H1 (cell line): ENCODE data around the gene PUSL1. TPM values are rescaled to one million over a fixed set of nuclear protein-coding genes. Genes with fewer than 3 reads are reported as not detected.

Source experiments
- CTCF ChIA-PET: fragments of 300-600 bp; sonication (Branson Sonifier 250); formaldehyde crosslinking; loops from one replicate; lab custom pipeline; 2021; ENCODE audit not compliant: partially characterized antibody; lab: Charles Lee
- POLR2A ChIA-PET: fragments of 300-600 bp; sonication (Branson Sonifier 250); formaldehyde crosslinking; loops from one replicate; lab custom pipeline; 2021; ENCODE audit warnings: inconsistent platforms; ENCODE audit not compliant: partially characterized antibody; lab: Charles Lee
- DNase-seq, 2 experiments: peaks; one replicate each; pipeline versions ENCODE4 v3.0.0 to v3.0.0-alpha.2; 2010 to 2022; ENCODE audit warnings: low spot score in 2 of 2, low read depth in 1 of 2, mixed read lengths in 1 of 2
- FAIRE-seq: peaks from 2 replicates; lab custom pipeline; 2011; peaks lifted over from hg19 to GRCh38; lab: Jason Lieb, UNC
- H2AFZ ChIP-seq: 2 replicates; pipeline ENCODE4 v1.8.1; 2012; ENCODE audit warnings: low read length, inconsistent platforms
- H2AK5ac ChIP-seq: 2 replicates; pipeline ENCODE4 v1.6.1; 2013; ENCODE audit warnings: low read depth, low read length
- H2BK120ac ChIP-seq: replicated peaks from 2 replicates; pipeline ENCODE3; 2013; ENCODE audit warnings: low read depth, low read length, inconsistent platforms
- H2BK12ac ChIP-seq: 2 replicates; pipeline ENCODE4 v1.6.1; 2013; ENCODE audit warnings: low read depth, low read length
- H2BK15ac ChIP-seq: 2 replicates; pipeline ENCODE4 v1.6.1; 2013; ENCODE audit warnings: low read length
- H2BK20ac ChIP-seq: 2 replicates; pipeline ENCODE4 v1.6.1; 2013; ENCODE audit warnings: low read length
- H2BK5ac ChIP-seq: 2 replicates; pipeline ENCODE4 v1.6.1; 2013; ENCODE audit warnings: low read depth, low read length
- H3K14ac ChIP-seq: 2 replicates; pipeline ENCODE4 v1.6.1; 2013; ENCODE audit warnings: inconsistent platforms; ENCODE audit not compliant: insufficient read length
- H3K18ac ChIP-seq: 2 replicates; pipeline ENCODE4 v1.6.1; 2013; ENCODE audit warnings: low read length; ENCODE audit errors: extremely low read depth
- H3K23ac ChIP-seq: 2 replicates; pipeline ENCODE4 v1.6.1; 2013; ENCODE audit warnings: inconsistent platforms; ENCODE audit not compliant: insufficient read length
- H3K23me2 ChIP-seq: 2 replicates; pipeline ENCODE4 v1.6.1; 2013; ENCODE audit warnings: low read depth, low read length
- H3K27ac ChIP-seq: 2 replicates; pipeline ENCODE4 v1.6.1; 2011; ENCODE audit warnings: low read depth, low read length, inconsistent platforms
- H3K27me3 ChIP-seq, 4 experiments: replicated peaks in 1 of 4; 1 replicate in 1 of 4; 2 replicates in 3 of 4; pipeline versions ENCODE4 v1.6.1 to v1.8.1; 2011 to 2013; ENCODE audit warnings: low read length in 3 of 4, mild to moderate bottlenecking in 3 of 4, inconsistent platforms in 2 of 4, mixed read lengths in 2 of 4, moderate library complexity in 1 of 4; ENCODE audit not compliant: control insufficient read depth in 3 of 4, insufficient read depth in 3 of 4; ENCODE audit errors: extremely low read depth in 1 of 4
- H3K36me3 ChIP-seq, 4 experiments: 2 replicates each; pipeline versions ENCODE4 v1.6.1 to v1.8.1; 2011 to 2013; ENCODE audit warnings: mild to moderate bottlenecking in 4 of 4, low read length in 3 of 4, moderate library complexity in 2 of 4, control low read depth in 1 of 4, inconsistent platforms in 1 of 4; ENCODE audit not compliant: insufficient read depth in 4 of 4, control insufficient read depth in 2 of 4
- H3K4ac ChIP-seq: replicated peaks from 2 replicates; pipeline ENCODE3; 2013; ENCODE audit warnings: low read length, low read depth, mixed read lengths, inconsistent platforms; ENCODE audit not compliant: insufficient read length
- H3K4me1 ChIP-seq, 4 experiments: replicated peaks in 1 of 4; 1 replicate in 1 of 4; 2 replicates in 3 of 4; pipeline versions ENCODE4 v1.6.1 to v1.8.1; 2011 to 2013; ENCODE audit warnings: low read length in 3 of 4, inconsistent platforms in 2 of 4, mixed read lengths in 1 of 4; ENCODE audit not compliant: insufficient read depth in 4 of 4, control insufficient read depth in 3 of 4
- H3K4me2 ChIP-seq, 2 experiments: 2 replicates each; pipeline versions ENCODE4 v1.6.1 to v1.8.1; 2011 to 2013; ENCODE audit warnings: low read depth in 2 of 2, low read length in 2 of 2, control low read depth in 1 of 2, inconsistent platforms in 1 of 2, mild to moderate bottlenecking in 1 of 2; ENCODE audit not compliant: insufficient read depth in 1 of 2
- H3K4me3 ChIP-seq, 4 experiments: fragments of 200-600, 300-600 bp in 1 of 4; sonication (generic), shearing (Covaris generic), sonication (Bioruptor Twin) in 1 of 4; 2 replicates each; pipeline versions ENCODE4 v1.5.1 to v1.8.1; 2011 to 2016; ENCODE audit warnings: low read length in 4 of 4, low read depth in 3 of 4, control low read depth in 2 of 4, inconsistent platforms in 2 of 4, mild to moderate bottlenecking in 2 of 4, mixed read lengths in 1 of 4, moderate library complexity in 1 of 4; ENCODE audit not compliant: insufficient read depth in 2 of 4; ENCODE audit errors: extremely low read depth in 1 of 4
- H3K56ac ChIP-seq: replicated peaks from 2 replicates; pipeline ENCODE3; 2013; ENCODE audit warnings: low read depth, mild to moderate bottlenecking, mixed read lengths, low read length, inconsistent platforms; ENCODE audit not compliant: insufficient read length
- H3K79me1 ChIP-seq: 2 replicates; pipeline ENCODE4 v1.6.1; 2013; ENCODE audit warnings: low read depth, low read length, control low read depth
- H3K79me2 ChIP-seq, 2 experiments: 2 replicates each; pipeline versions ENCODE4 v1.6.1 to v1.8.1; 2012 to 2013; ENCODE audit warnings: low read length in 2 of 2, mild to moderate bottlenecking in 2 of 2, inconsistent platforms in 1 of 2; ENCODE audit not compliant: insufficient read depth in 2 of 2, control insufficient read depth in 1 of 2
- H3K9ac ChIP-seq, 4 experiments: replicated peaks in 1 of 4; 1 replicate in 1 of 4; 2 replicates in 3 of 4; pipeline versions ENCODE4 v1.6.1 to v1.8.1; 2011 to 2013; ENCODE audit warnings: low read depth in 3 of 4, low read length in 3 of 4, control low read depth in 2 of 4, mild to moderate bottlenecking in 2 of 4, moderate library complexity in 2 of 4, inconsistent platforms in 1 of 4; ENCODE audit errors: extremely low read depth in 1 of 4
- H3K9me3 ChIP-seq, 2 experiments: 2 replicates each; pipeline versions ENCODE4 v1.6.1 to v1.8.1; 2012 to 2013; ENCODE audit warnings: mild to moderate bottlenecking in 2 of 2, moderate library complexity in 2 of 2, control low read depth in 1 of 2, inconsistent platforms in 1 of 2, low read depth in 1 of 2, low read length in 1 of 2, mixed read lengths in 1 of 2; ENCODE audit not compliant: insufficient read depth in 2 of 2
- H4K20me1 ChIP-seq, 2 experiments: replicated peaks in 1 of 2; 2 replicates each; pipeline versions ENCODE3 to v1.8.1; 2011 to 2013; ENCODE audit warnings: inconsistent platforms in 2 of 2, low read length in 2 of 2, mild to moderate bottlenecking in 1 of 2; ENCODE audit not compliant: insufficient read depth in 2 of 2, control insufficient read depth in 1 of 2
- H4K5ac ChIP-seq: 2 replicates; pipeline ENCODE4 v1.6.1; 2013; ENCODE audit warnings: low read length, low read depth, mixed read lengths, inconsistent platforms; ENCODE audit not compliant: insufficient read length
- H4K8ac ChIP-seq: 2 replicates; pipeline ENCODE4 v1.8.0; 2013; ENCODE audit warnings: mild to moderate bottlenecking, moderate library complexity, low read length, inconsistent platforms; ENCODE audit not compliant: insufficient read depth; ENCODE audit errors: extremely low read depth
- H4K91ac ChIP-seq: replicated peaks from 2 replicates; pipeline ENCODE3; 2013; ENCODE audit warnings: low read length, mixed read lengths, inconsistent platforms; ENCODE audit not compliant: insufficient read length
- CEBPB ChIP-seq: IDR thresholded peaks from 2 replicates; pipeline ENCODE4 v1.6.1; 2012; ENCODE audit warnings: low read depth, low read length
- E2F6 ChIP-seq: IDR thresholded peaks from 2 replicates; pipeline ENCODE4 v1.6.1; 2012; ENCODE audit warnings: inconsistent platforms
- FOSL1 ChIP-seq: IDR thresholded peaks from 2 replicates; pipeline ENCODE4 v1.6.1; 2011; ENCODE audit warnings: mild to moderate bottlenecking, low read depth, low read length, moderate library complexity; ENCODE audit not compliant: insufficient read depth
- POLR2A ChIP-seq, 2 experiments: IDR thresholded peaks; 1 replicate in 1 of 2; 2 replicates in 1 of 2; pipeline ENCODE4 v1.6.1; 2011; ENCODE audit warnings: low read depth in 2 of 2, low read length in 2 of 2, mild to moderate bottlenecking in 2 of 2; ENCODE audit errors: control extremely low read depth in 1 of 2
- SP4 ChIP-seq: IDR thresholded peaks from 2 replicates; pipeline ENCODE4 v1.6.1; 2012; ENCODE audit warnings: low read length, inconsistent platforms
- TBP ChIP-seq: IDR thresholded peaks from 2 replicates; pipeline ENCODE4 v1.6.1; 2011; ENCODE audit warnings: low read depth, low read length, improper control_type of control experiment
- TCF12 ChIP-seq: IDR thresholded peaks from 2 replicates; pipeline ENCODE4 v1.6.1; 2011; ENCODE audit warnings: low read depth, mild to moderate bottlenecking, low read length
- WGBS, 2 experiments: shearing (Covaris generic) in 1 of 2; methylation state at CpG; one replicate each; pipeline versions ENCODE4 v1.1.6 to v1.1.7; 2013 to 2015; ENCODE audit warnings: low lambda C conversion rate in 2 of 2, mixed read lengths in 2 of 2, inconsistent platforms in 1 of 2, low coverage in 1 of 2, missing lambda C conversion rate in 1 of 2; ENCODE audit not compliant: insufficient replicate concordance in 2 of 2, insufficient coverage in 1 of 2, insufficient read length in 1 of 2; ENCODE audit errors: extremely low coverage in 1 of 2, missing lambda C conversion rate in 1 of 2; 5-methylcytosine and 5-hydroxymethylcytosine counted together
- polyA plus RNA-seq, 7 experiments: library from polyadenylated mRNA; depleted of rRNA in 3 of 7; stranded (reverse) in 5 of 7; unstranded in 2 of 7; fragments of >200 nt in 5 of 7; fragments of 200-250 nt in 2 of 7; gene quantifications; 1 replicate in 5 of 7; 2 replicates in 1 of 7; 4 replicates in 1 of 7; pipeline versions ENCODE4 v1.2.1 to v1.2.3, GENCODE V29; 2011 to 2013; ENCODE audit warnings: missing spikeins in 2 of 7, mixed read lengths in 2 of 7
- total RNA-seq: library from RNA; stranded (reverse); fragmentation: NEBNext Ultra II Directional; extraction: Animal tissue kit (Norgen Biotek cat#: 25700); gene quantifications from 2 replicates; pipeline ENCODE4 v1.2.1, GENCODE V29; 2021
- TF ChIP-seq, protein P1 (sequence below), 3 experiments: IDR thresholded peaks; 1 replicate in 2 of 3; 2 replicates in 1 of 3; pipeline versions ENCODE4 v1.5.1 to v1.6.1; 2011; ENCODE audit warnings: low read length in 3 of 3, mild to moderate bottlenecking in 3 of 3, inconsistent platforms in 2 of 3, low read depth in 1 of 3, moderate library complexity in 1 of 3; ENCODE audit not compliant: insufficient read depth in 1 of 3; ENCODE audit errors: control extremely low read depth in 1 of 3

Gene PUSL1
- total and polyA plus RNA-seq, 2 of the 8 experiments (the other 6 are each of a cell fraction or from before 2014, with no cell fraction given): 38.8 to 87.4 TPM

GRCh38 chr1:1335792-1336248, 27.4 kb downstream of the PUSL1 start:
- H3K79me2 ChIP-seq: no peaks in the 10 kb centered on the region
- H3K4ac ChIP-seq: no peak overlapping the region
- H4K8ac ChIP-seq: no peak overlapping the region
- no peak overlapping the region for H2BK20ac ChIP-seq
- no peaks in the 10 kb centered on the region; a peak in 2 of 7 replicates for H3K4me1 ChIP-seq
- no peak overlapping the region for H3K27ac ChIP-seq
- CTCF ChIA-PET: interaction anchor here (1.3 to 3.2 kb wide), 3 partner anchors 8 to 35 kb away, joined by 3 to 13 read pairs (median 3); partner anchors contain the start of gene DVL1
- no peak for DNase-seq
- no peaks in the 10 kb centered on the region; the same call in 1 of the 2 replicates for H3K23me2 ChIP-seq
- peaks cover 2 to 32% (median 8%) of the 10 kb centered on the region in 4 experiments; a peak in 7 of 8 replicates for H3K36me3 ChIP-seq
- FAIRE-seq: no peak
- WGBS, 2 experiments: 92% methylated on average over 7 of the region's 21 CpGs; no CpG with 5 or more reads in 1 of the 2 experiments
- no peaks in the 10 kb centered on the region; a peak in 1 of 7 replicates for H3K27me3 ChIP-seq
- no peak overlapping the region for H3K4me3 ChIP-seq
- no peak overlapping the region for H3K4me2 ChIP-seq
- TF ChIP-seq FOSL1 (no peak), TCF12 (no peak), TBP (no peak), E2F6 (no peak), POLR2A (IDR thresholded peaks at IDR 0.05; ENCODE audit: control extremely low read depth in 1 of 2, low read depth in 2 of 2, low read length in 2 of 2) (no peak), CEBPB (no peak), SP4 (no peak)
- TF ChIP-seq, protein P1, sequence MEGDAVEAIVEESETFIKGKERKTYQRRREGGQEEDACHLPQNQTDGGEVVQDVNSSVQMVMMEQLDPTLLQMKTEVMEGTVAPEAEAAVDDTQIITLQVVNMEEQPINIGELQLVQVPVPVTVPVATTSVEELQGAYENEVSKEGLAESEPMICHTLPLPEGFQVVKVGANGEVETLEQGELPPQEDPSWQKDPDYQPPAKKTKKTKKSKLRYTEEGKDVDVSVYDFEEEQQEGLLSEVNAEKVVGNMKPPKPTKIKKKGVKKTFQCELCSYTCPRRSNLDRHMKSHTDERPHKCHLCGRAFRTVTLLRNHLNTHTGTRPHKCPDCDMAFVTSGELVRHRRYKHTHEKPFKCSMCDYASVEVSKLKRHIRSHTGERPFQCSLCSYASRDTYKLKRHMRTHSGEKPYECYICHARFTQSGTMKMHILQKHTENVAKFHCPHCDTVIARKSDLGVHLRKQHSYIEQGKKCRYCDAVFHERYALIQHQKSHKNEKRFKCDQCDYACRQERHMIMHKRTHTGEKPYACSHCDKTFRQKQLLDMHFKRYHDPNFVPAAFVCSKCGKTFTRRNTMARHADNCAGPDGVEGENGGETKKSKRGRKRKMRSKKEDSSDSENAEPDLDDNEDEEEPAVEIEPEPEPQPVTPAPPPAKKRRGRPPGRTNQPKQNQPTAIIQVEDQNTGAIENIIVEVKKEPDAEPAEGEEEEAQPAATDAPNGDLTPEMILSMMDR (IDR thresholded peaks at IDR 0.05; ENCODE audit: control extremely low read depth in 1 of 3, insufficient read depth in 1 of 3, low read depth in 1 of 3, low read length in 3 of 3): no peak
- H3K56ac ChIP-seq: no peak overlapping the region
- no peak overlapping the region for H4K91ac ChIP-seq
- POLR2A ChIA-PET: interaction anchor here (0.8 to 9.0 kb wide), 9 partner anchors 9 to 83 kb away, joined by 3 to 134 read pairs (median 7); partner anchors contain the start of gene DVL1
- no peak overlapping the region for H2AFZ ChIP-seq
- no peak overlapping the region for H3K18ac ChIP-seq
- H3K14ac ChIP-seq: no peak overlapping the region
- no peak overlapping the region for H2BK12ac ChIP-seq
- no peak overlapping the region for H2BK120ac ChIP-seq
- H2BK5ac ChIP-seq: no peak overlapping the region
- H2BK15ac ChIP-seq: no peak overlapping the region
- H3K79me1 ChIP-seq: peaks cover 6% of the 10 kb centered on the region; the same call in 1 of the 2 replicates
- H3K23ac ChIP-seq: no peak overlapping the region
- peaks cover 11 to 30% of the 10 kb centered on the region in 2 experiments for H4K20me1 ChIP-seq
- no peak overlapping the region for H2AK5ac ChIP-seq
- peaks cover 0 to 2% of the 10 kb centered on the region in 2 experiments; a peak in 1 of 4 replicates for H3K9me3 ChIP-seq
- H3K9ac ChIP-seq: no peak overlapping the region
- no peak overlapping the region for H4K5ac ChIP-seq
